Glomerular visceral epithelial cell (primary cell): ENCODE data around the gene BCS1L.

Experiments used
- DNase-seq: peaks from one replicate; pipeline ENCODE4 v3.0.0-alpha.2; 2016; ENCODE audit errors: extremely low spot score

BCS1L gene

GRCh38 chr2:218659258-218659987, at the start of gene BCS1L, which contains the start of gene ZNF142:
BCS1L (plus strand) TSS chr2:218659683; CDS start chr2:218660988, 1,305 bp downstream.
ZNF142 (minus strand) TSS chr2:218659623; CDS start chr2:218656429, 3,194 bp downstream.
- DNase-seq, result peak; percentile 92

GRCh38 chr2:218615868-218616315, 43.6 kb upstream of the BCS1L start:
- no peak for DNase-seq

DNA sequence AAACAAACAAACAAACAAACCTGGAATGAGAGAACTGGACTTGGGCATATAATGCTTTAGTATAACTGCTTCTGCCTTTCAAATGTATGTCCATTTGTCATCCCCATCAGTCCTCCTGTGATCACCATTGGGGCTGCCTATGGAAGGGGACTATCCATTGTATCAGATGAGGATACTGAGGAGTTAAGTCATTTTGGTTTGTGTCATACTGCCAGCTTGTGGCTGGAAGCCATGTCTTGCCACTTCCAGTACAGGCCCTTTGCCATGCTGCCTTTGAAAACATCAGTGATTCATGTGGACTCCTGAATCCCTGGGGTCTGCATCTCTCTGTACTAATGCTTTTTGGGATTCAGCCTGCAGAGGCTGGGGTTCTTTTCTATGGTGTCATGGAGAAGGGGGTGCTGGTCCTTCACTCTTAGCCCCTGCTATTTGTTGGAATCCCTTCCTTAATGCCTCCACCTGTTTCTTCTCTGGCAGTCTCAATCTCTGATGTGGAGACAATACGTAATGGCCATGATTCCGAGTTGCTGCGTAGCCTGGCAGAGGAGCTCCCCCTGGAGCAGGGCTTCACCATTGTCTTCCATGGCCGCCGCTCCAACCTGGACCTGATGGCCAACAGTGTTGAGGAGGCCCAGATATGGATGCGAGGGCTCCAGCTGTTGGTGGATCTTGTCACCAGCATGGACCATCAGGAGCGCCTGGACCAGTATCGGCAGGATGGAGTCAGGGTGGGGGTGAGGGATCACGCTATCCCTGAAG, 41.2 kb upstream of the BCS1L start:
- DNase-seq, result peak; percentile 25

DNA sequence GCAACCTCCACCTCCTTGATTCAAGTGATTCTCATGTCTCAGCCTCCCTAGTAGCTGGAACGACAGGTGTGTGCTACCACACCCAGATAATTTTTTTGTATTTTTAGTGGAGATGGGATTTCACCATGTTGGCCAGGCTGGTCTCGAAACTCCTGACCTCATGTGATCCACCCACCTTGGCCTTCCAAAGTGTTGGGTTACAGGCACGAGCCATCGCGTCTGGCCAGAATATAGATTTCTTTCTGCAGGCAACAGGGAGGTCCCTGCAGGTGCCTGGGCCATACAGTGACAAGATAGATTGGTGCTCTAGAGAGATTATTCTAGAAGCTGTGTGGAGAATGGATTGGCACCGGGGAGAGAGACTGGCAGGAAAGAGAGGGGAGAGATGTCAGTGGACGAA, 38.5 kb upstream of the BCS1L start:
- DNase-seq, result no peak

DNA sequence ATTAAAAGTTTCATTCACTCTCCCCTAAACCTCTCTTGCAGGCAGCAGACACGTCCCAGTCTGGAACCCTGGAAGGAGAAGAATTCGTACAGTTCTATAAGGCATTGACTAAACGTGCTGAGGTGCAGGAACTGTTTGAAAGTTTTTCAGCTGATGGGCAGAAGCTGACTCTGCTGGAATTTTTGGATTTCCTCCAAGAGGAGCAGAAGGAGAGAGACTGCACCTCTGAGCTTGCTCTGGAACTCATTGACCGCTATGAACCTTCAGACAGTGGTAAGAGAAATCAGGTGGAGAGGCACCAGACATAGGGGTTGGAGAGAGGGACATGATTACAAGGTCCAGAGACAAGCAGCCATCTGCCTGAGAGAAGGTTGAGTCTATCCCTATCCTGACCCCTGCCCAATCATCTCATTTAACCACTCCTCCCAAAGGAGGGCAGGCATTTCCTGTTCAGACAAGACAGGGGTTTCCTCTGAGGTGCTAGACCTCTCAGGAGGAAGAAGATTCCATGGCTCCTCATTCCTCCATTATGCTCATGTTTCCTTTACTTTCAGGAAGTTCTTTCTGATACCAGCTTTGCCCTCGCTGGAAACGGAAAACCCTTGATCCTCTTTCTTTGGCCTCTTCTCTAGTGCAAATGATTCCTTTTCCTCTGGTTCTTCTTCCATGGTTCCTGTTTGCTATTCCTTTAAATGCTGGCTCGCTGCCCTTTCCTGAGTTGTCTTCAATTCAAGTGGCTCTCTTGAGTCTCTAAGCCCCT, 36.7 kb upstream of the BCS1L start:
- DNase-seq, result no peak

- DNase-seq, result no peak
Observed at GRCh38 chr2:218623366-218623705, 36.1 kb upstream of the BCS1L start.

DNA sequence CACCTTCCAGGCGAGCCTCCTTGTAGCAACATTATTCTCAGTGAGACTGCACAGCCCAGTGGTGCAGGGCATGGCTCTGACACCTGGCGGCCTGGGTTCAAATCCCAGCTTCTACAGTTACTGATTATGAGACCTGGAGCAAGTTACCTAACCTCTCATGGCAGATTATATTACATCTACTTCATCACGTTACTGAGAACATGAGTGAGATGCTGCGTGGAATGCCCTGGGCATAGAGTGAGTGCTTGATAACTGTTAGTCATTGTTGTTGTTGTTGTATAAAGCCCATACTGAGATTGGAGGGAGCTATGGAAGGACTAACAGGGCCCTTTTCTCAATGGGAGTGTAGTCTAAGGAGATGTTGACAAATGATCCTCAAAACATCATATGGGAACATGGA, 33.1 kb upstream of the BCS1L start:
- no peak for DNase-seq

DNA sequence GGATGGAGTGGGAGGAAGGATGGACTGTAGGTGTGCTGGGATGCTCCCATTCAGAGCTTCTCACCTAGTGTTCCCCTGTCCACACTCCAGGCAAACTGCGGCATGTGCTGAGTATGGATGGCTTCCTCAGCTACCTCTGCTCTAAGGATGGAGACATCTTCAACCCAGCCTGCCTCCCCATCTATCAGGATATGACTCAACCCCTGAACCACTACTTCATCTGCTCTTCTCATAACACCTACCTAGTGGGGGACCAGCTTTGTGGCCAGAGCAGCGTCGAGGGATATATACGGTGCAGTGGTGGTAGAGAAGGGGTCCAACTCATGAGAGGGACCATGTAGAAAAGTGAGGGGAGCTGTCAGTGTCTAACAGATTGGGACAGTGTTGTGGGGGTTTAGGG, 31.5 kb upstream of the BCS1L start:
- no peak for DNase-seq

- no peak for DNase-seq
Observed at GRCh38 chr2:218631837-218632236, 27.6 kb upstream of the BCS1L start.

DNA sequence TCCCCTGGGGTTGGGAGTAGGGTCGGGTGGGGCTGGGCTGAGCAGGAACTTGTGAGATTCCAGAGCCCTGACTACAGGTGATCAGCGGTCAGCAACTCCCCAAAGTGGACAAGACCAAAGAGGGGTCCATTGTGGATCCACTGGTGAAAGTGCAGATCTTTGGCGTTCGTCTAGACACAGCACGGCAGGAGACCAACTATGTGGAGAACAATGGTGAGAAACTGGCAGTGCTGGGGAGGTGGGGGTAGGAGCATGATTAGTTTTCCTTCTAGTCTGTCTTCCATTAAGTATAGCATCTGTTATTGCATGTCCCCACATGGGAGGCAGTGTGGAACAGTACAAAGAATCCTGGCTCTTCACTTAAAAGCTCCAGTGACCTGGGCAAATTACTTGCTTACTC, 23.8 kb upstream of the BCS1L start:
- no peak for DNase-seq

- DNase-seq, result no peak
Observed at GRCh38 chr2:218638372-218638771, 21.1 kb upstream of the BCS1L start.

DNA sequence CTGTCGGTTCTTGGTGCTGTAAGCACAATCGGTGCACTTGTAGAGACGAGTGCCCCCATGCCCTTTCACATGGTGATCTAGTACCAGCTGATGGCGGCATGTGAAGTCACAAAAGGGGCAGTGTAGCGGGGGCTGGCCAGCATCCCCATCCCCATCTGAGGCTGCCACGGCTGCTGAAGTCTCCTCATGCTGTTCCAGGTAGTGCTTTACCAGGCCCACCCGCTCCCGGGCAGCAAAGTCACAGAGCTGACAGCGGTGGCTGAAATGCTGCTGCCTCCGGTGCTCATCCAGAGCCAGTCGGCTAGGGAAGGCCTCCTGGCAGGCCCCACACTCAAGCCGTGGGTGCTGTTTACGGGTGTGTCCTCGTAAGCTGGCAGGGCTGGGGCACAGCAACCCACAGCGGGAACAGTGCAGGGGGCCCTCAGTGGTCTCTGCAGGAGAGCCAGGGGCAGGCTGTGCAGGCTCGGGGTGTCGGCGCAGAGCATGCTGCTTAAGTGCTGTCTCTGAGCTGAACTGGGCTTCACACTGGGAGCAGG, 17.3 kb upstream of the BCS1L start:
- no peak for DNase-seq

DNA sequence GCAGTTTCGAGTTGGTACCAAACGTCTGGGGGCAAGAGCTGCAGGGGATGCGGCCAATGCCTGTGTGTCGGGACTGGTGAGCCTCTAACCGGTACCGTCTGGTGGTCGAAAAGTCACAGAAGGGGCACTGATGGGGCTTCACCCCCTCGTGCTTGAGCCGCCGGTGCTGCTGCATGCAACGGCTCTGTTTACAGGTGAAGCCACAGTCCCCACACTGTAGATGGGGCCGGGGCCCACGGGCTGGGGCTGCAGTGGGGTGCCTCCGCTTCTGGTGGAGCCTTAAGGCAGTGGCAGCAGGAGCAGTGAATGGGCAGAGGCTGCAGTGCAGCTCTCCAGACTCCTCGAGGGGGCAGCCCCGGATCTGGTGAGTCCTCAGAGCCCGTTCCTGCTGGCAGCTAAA, 16.7 kb upstream of the BCS1L start:
- no peak for DNase-seq

- no peak for DNase-seq
Observed at GRCh38 chr2:218643751-218644310, 15.7 kb upstream of the BCS1L start.

GRCh38 chr2:218644721-218645120, 14.8 kb upstream of the BCS1L start:
- no peak for DNase-seq

- DNase-seq, result peak; percentile 86
Observed at GRCh38 chr2:218645126-218645525, 14.4 kb upstream of the BCS1L start.

- peak; percentile 74 for DNase-seq
Observed at GRCh38 chr2:218648088-218648786, 11.2 kb upstream of the BCS1L start.

GRCh38 chr2:218648787-218649100, 10.7 kb upstream of the BCS1L start:
- DNase-seq, result no peak

DNA sequence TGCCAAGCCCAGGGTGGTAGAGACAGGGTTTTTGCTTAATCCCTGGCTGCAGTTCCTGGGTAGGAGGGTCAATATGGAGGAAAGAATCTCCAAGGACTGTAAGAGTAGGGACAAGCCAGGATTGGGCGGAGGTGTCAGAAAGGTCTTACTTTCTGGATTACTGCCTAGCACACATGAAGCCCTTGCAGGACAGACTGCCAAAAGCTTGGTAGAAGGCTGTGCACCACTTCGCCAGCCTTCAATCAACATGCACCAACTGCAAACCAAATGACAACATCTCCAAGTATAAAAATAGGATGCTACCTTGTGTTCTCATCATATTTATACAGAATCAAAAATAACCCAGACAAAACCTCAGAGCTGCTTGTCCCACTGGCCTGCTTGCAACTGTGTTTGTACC, 3.7 kb upstream of the BCS1L start:
- no peak for DNase-seq

DNA sequence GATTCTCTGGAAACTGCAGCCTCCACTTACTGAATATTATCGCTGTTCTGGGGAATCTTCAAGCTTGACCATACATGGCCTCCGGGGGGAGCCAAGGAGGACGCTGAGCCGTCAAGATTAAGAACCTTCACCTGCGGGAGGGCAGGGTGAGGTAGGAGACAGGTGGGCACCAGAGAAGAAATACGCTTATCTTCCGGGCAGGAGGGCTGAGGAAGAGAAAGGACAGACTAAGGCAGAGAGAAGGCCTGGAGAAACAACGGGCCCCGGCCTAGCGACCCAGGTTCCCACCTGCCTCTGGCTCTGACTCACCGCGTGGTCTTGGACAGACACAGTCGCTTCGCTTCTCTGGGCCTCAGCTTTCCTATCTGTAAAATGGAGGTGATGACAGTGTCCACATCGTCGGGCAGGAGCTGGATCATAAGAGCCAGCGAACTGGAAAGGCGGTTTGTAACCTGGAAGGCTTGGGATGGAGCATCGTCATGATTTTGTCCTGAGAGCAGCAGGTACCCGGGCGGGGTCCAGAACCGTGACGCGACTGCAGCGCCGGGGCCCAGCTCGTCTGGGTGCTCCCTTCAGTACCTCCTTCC, 719 bp upstream of the BCS1L start:
- DNase-seq, result peak; percentile 61

DNA sequence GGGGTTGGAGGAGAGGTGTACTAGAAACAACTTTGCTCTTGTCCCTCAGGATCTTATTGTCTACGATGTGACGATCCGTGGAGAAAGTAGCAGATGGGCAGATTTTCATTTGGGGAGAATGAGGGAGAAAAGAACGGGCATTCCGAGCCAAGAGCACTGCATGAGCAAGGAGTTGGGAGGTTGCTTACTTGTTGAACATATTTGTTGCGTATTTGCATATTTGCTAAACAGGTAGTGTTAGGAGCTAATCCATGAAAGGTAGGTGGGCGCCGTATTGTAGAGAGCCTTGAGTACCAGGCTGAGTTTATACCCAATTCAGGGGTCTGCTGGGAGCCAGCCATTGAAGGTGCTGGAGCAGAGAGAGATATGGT, 490 bp downstream of the BCS1L start:
- no peak for DNase-seq
